Coronary artery (tissue), 2 donors: Measurements from ENCODE around the gene TRIM24.

ENCODE experiments used
- DNase-seq: peaks from one replicate; pipeline ENCODE4 v3.0.0-alpha.2; 2017; ENCODE audit warnings: low spot score
- H3K27ac ChIP-seq, 2 donors: fragments of 200-600 bp; sonication (generic); one replicate each; pipeline ENCODE4 v1.5.1; 2016 to 2019
- H3K4me3 ChIP-seq: fragments of 200-600 bp; sonication (generic); 2 replicates; pipeline ENCODE4 v1.5.1; 2016; ENCODE audit warnings: mild to moderate bottlenecking, moderate library complexity
- TF ChIP-seq, protein P1 (sequence below): fragments of 200-600 bp; sonication (generic); IDR thresholded peaks from one replicate; pipeline ENCODE4 v1.5.1; 2019; ENCODE audit warnings: antibody characterized with exemption

TRIM24 gene

DNA sequence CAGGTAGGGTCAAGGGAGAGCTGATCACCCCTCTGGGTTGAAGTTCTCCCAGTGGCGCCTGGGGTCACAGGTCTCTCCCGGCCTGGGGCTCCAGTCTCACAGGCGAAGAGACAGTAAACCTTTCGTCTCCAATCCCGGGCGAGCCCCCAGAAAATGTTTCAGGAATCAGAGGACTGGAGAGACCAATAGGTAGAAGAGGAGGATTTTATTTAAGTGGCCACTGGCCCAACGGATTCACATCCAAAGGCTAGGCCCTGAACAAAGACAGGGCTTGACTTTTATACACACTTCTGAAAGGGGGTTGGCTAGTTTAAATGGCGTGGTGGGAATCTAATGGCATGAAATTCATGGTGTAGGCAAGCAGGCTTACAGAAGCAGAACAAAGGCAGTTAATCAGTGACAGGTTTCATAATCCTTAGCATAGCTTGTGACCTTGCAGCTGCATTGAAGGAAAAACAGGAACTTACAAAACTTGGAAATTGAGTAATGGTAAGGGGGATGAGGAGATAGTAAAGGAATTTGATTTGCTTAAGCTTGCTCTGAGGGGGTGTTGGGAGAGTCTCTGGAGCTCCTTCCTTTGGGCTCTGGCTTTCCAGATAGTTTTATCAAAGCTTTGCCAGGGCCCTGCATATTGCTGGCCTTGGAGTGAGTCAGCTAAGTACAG lies 105.5 kb downstream of the TRIM24 start:
- H3K4me3 ChIP-seq, result no peak overlapping the region
- DNase-seq, result no peak
- H3K27ac ChIP-seq, result no peak overlapping the region
- TF ChIP-seq, protein P1, sequence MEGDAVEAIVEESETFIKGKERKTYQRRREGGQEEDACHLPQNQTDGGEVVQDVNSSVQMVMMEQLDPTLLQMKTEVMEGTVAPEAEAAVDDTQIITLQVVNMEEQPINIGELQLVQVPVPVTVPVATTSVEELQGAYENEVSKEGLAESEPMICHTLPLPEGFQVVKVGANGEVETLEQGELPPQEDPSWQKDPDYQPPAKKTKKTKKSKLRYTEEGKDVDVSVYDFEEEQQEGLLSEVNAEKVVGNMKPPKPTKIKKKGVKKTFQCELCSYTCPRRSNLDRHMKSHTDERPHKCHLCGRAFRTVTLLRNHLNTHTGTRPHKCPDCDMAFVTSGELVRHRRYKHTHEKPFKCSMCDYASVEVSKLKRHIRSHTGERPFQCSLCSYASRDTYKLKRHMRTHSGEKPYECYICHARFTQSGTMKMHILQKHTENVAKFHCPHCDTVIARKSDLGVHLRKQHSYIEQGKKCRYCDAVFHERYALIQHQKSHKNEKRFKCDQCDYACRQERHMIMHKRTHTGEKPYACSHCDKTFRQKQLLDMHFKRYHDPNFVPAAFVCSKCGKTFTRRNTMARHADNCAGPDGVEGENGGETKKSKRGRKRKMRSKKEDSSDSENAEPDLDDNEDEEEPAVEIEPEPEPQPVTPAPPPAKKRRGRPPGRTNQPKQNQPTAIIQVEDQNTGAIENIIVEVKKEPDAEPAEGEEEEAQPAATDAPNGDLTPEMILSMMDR, result no peak

- TF ChIP-seq, protein P1, result no peak
- H3K27ac ChIP-seq, result no peak overlapping the region
- H3K4me3 ChIP-seq, result no peak overlapping the region
- DNase-seq, result no peak
These were observed 108.6 kb downstream of the TRIM24 start for GRCh38 chr7:138568655-138569054.

GRCh38 chr7:138569418-138569817 lies 109.4 kb downstream of the TRIM24 start:
- no peak overlapping the region for H3K27ac ChIP-seq
- TF ChIP-seq, protein P1, result no peak
- no peak overlapping the region for H3K4me3 ChIP-seq
- DNase-seq, result no peak

- TF ChIP-seq, protein P1, result no peak
These were observed 110.7 kb downstream of the TRIM24 start for GRCh38 chr7:138570715-138571114.

GRCh38 chr7:138573741-138574140 lies 113.7 kb downstream of the TRIM24 start:
- no peak overlapping the region for H3K4me3 ChIP-seq
- H3K27ac ChIP-seq, result no peak overlapping the region
- TF ChIP-seq, protein P1, result no peak
- no peak for DNase-seq

More at GRCh38 chr7:138570715-138571114, 110.7 kb downstream of the TRIM24 start:
- Histone ChIP-seq H3K27ac (no peak overlapping the region), H3K4me3 (no peak overlapping the region)
- DNase-seq, result no peak

DNA sequence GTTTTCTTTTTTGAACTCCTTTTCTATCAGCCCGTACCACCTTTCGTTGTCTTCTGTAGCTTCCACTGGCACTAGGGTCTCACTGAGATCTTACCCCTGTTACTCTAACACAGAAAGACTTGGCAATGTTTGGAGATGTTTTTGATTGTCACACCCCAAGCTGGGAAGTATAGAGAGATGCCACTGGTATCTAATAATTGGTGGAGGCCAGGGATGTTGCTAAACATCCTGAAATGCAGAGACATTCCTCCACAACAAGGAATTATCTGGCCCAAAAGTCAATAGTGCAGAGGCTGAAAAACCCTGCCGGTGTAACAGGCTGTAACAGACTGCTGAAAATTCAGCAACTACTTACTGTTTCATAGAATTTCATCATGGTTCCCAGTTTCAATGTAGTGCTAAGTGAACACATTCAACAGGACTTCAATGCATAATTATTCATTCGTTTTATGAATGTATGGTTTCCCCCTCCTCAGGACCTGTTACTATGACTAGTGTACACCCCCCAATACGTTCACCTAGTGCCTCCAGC lies 115.9 kb downstream of the TRIM24 start:
- TF ChIP-seq, protein P1, result no peak
- Histone ChIP-seq H3K4me3 (no peak overlapping the region), H3K27ac (no peak overlapping the region)
- no peak for DNase-seq

DNA sequence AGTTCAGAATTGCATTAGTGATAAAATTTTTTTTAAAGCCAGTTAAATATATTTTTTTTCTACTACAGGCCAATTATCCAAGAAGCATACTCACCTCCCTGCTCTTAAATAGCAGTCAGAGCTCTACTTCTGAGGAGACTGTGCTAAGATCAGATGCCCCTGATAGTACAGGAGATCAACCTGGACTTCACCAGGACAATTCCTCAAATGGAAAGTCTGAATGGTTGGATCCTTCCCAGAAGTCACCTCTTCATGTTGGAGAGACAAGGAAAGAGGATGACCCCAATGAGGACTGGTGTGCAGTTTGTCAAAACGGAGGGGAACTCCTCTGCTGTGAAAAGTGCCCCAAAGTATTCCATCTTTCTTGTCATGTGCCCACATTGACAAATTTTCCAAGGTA lies 119.1 kb downstream of the TRIM24 start:
- H3K4me3 ChIP-seq, result no peak overlapping the region
- no peak overlapping the region for H3K27ac ChIP-seq
- TF ChIP-seq, protein P1, result no peak
- DNase-seq, result no peak
